Common myeloid progenitor, CD34-positive (primary cell): Measurements from ENCODE around the gene RBM38. TPM values are rescaled to one million over a fixed set of nuclear protein-coding genes. Genes with fewer than 3 reads are reported as not detected.
"Not testable (repeated sequence)": the region's sequence is repeated elsewhere in the genome, so short reads cannot be mapped to it uniquely, and the experiment has no call there.

ENCODE experiments used
- CTCF ChIA-PET: fragments of 350-600 bp; sonication (Branson Sonifier 250); formaldehyde crosslinking; loops from one replicate; lab custom pipeline; 2021; ENCODE audit warnings: antibody characterized with exemption; lab: Charles Lee
- POLR2A ChIA-PET: fragments of 350-600 bp; sonication (Branson Sonifier 250); formaldehyde crosslinking; loops from one replicate; lab custom pipeline; 2021; ENCODE audit warnings: antibody characterized with exemption; lab: Charles Lee
- DNase-seq, 3 donors: peaks; one replicate each; pipeline versions ENCODE4 v3.0.0 to v3.0.0-alpha.2; 2013
- H3K27ac ChIP-seq, 2 experiments: 1 replicate in 1 of 2; 2 replicates in 1 of 2; pipeline ENCODE4 v1.7.0; 2013; ENCODE audit warnings: inconsistent platforms in 2 of 2, low read length in 2 of 2, mild to moderate bottlenecking in 2 of 2, low read depth in 1 of 2, moderate library complexity in 1 of 2; ENCODE audit not compliant: severe bottlenecking in 2 of 2, insufficient read depth in 1 of 2, poor library complexity in 1 of 2
- H3K27me3 ChIP-seq, 5 experiments: replicated peaks in 2 of 5; 1 replicate in 3 of 5; 2 replicates in 2 of 5; pipeline versions ENCODE4 v1.6.1 to v1.7.0; 2013; ENCODE audit warnings: low read length in 4 of 5, mild to moderate bottlenecking in 2 of 5, moderate library complexity in 2 of 5, inconsistent platforms in 1 of 5; ENCODE audit not compliant: insufficient read depth in 5 of 5, control insufficient read depth in 4 of 5
- H3K36me3 ChIP-seq, 4 experiments: 1 replicate in 2 of 4; 2 replicates in 2 of 4; pipeline versions ENCODE4 v1.6.1 to v1.7.0; 2013; ENCODE audit warnings: low read length in 3 of 4, control low read depth in 1 of 4, mild to moderate bottlenecking in 1 of 4; ENCODE audit not compliant: control insufficient read depth in 4 of 4, insufficient read depth in 4 of 4
- H3K4me1 ChIP-seq, 4 experiments: 1 replicate in 3 of 4; 2 replicates in 1 of 4; pipeline versions ENCODE4 v1.6.1 to v1.7.1; 2013; ENCODE audit warnings: low read length in 3 of 4, mild to moderate bottlenecking in 3 of 4, control low read depth in 1 of 4, inconsistent platforms in 1 of 4, moderate library complexity in 1 of 4; ENCODE audit not compliant: control insufficient read depth in 4 of 4, insufficient read depth in 4 of 4; ENCODE audit errors: control extremely low read depth in 1 of 4
- H3K4me3 ChIP-seq, 7 experiments: 1 replicate in 4 of 7; 2 replicates in 3 of 7; pipeline versions ENCODE4 v1.5.1 to v1.7.0; 2013; ENCODE audit warnings: mild to moderate bottlenecking in 7 of 7, low read length in 6 of 7, moderate library complexity in 6 of 7, inconsistent platforms in 2 of 7, low read depth in 2 of 7, control low read depth in 1 of 7; ENCODE audit not compliant: insufficient read depth in 4 of 7, control insufficient read depth in 1 of 7; ENCODE audit errors: extremely low read depth in 1 of 7
- H3K9me3 ChIP-seq, 5 experiments: 1 replicate in 4 of 5; 2 replicates in 1 of 5; pipeline versions ENCODE4 v1.6.1 to v1.7.1; 2013; ENCODE audit warnings: low read length in 4 of 5, mild to moderate bottlenecking in 2 of 5, inconsistent platforms in 1 of 5, low read depth in 1 of 5, moderate library complexity in 1 of 5; ENCODE audit not compliant: control insufficient read depth in 4 of 5, insufficient read depth in 2 of 5; ENCODE audit errors: control extremely low read depth in 1 of 5
- WGBS: methylation state at CpG from one replicate; pipeline ENCODE4 v1.1.5; 2013; ENCODE audit not compliant: insufficient coverage; 5-methylcytosine and 5-hydroxymethylcytosine counted together
- polyA plus RNA-seq: library from polyadenylated mRNA; unstranded; fragments of 120-200 nt; gene quantifications from one replicate; pipeline ENCODE4 v1.2.1, GENCODE V29; 2013

Gene RBM38
- 21.9 TPM for polyA plus RNA-seq

GRCh38 chr20:57390604-57391438, at the start of gene RBM38:
Gene RBM38 (plus strand): TSS chr20:57391396. CDS start chr20:57391582, 186 bp downstream.
- ChIA-PET CTCF (interaction anchor here (1.0 to 3.8 kb wide), 13 partner anchors 8 to 108 kb away, joined by 3 to 15 read pairs (median 4); no protein-coding TSS in a partner anchor), POLR2A (interaction anchor here (0.7 to 2.1 kb wide), 4 partner anchors 8 to 86 kb away, joined by 3 to 16 read pairs (median 4); no protein-coding TSS in a partner anchor)
- Histone ChIP-seq H3K36me3 (peaks cover 0 to 23% (median 14%) of the 10 kb centered on the region in 4 experiments), H3K9me3 (no peaks in the 10 kb centered on the region), H3K4me3 (peak within 1 kb of the TSS; percentile 54 to 82 (median 73)), H3K27me3 (no peaks in the 10 kb centered on the region), H3K4me1 (peaks cover 10 to 47% (median 45%) of the 10 kb centered on the region in 4 experiments), H3K27ac (peak within 1 kb of the TSS in 1 of 2 experiments; percentile 70)
- peak; percentile 36 to 65 (median 61) for DNase-seq
- WGBS: 28% methylated on average over 44 of the region's 78 CpGs

GRCh38 chr20:57341663-57342062, 49.5 kb upstream of the RBM38 start:
- POLR2A ChIA-PET: no interaction called here
- no peaks in the 10 kb centered on the region for H3K9me3 ChIP-seq
- 100% methylated on average over 1 of the region's 2 CpGs for WGBS
- no peaks in the 10 kb centered on the region for H3K36me3 ChIP-seq
- CTCF ChIA-PET: interaction anchor here (1.6 kb wide), 1 partner anchor 9 kb away, joined by 7 read pairs; no protein-coding TSS in a partner anchor
- peaks cover 5 to 37% (median 22%) of the 10 kb centered on the region in 5 experiments for H3K27me3 ChIP-seq
- no peaks in the 10 kb centered on the region for H3K4me1 ChIP-seq
- no peak for DNase-seq
- no peak overlapping the region for H3K4me3 ChIP-seq
- no peak overlapping the region for H3K27ac ChIP-seq

GRCh38 chr20:57342829-57343228, 48.4 kb upstream of the RBM38 start:
- Histone ChIP-seq H3K4me3 (no peak overlapping the region), H3K27me3 (peaks cover 5 to 33% (median 21%) of the 10 kb centered on the region in 5 experiments), H3K36me3 (no peaks in the 10 kb centered on the region), H3K4me1 (no peaks in the 10 kb centered on the region), H3K9me3 (no peaks in the 10 kb centered on the region), H3K27ac (no peak overlapping the region)
- 100% methylated on average over 2 of the region's 2 CpGs for WGBS
- POLR2A ChIA-PET: no interaction called here
- no peak for DNase-seq
- CTCF ChIA-PET: interaction anchor here (1.6 kb wide), 1 partner anchor 10 kb away, joined by 7 read pairs; no protein-coding TSS in a partner anchor

GRCh38 chr20:57346477-57346876, 44.7 kb upstream of the RBM38 start:
- H3K27me3 ChIP-seq: peaks cover 3 to 19% (median 17%) of the 10 kb centered on the region in 5 experiments
- no peak overlapping the region for H3K27ac ChIP-seq
- no peaks in the 10 kb centered on the region for H3K36me3 ChIP-seq
- H3K9me3 ChIP-seq: no peaks in the 10 kb centered on the region
- H3K4me1 ChIP-seq: peaks cover 0 to 8% (median 2%) of the 10 kb centered on the region in 4 experiments
- 0% methylated on average over 1 of the region's 4 CpGs for WGBS
- POLR2A ChIA-PET: no interaction called here
- CTCF ChIA-PET: interaction anchor here (0.6 to 6.8 kb wide), 8 partner anchors 14 to 1790 kb away, joined by 3 to 72 read pairs (median 4); partner anchors contain the start of gene SPO11
- H3K4me3 ChIP-seq: no peak overlapping the region
- DNase-seq: peak; percentile 60 to 79 (median 70)

- WGBS: no CpG with 5 or more reads among the region's 4 CpGs
- no peaks in the 10 kb centered on the region for H3K9me3 ChIP-seq
- CTCF ChIA-PET: interaction anchor here (0.9 to 6.8 kb wide), 2 partner anchors 10 to 256 kb away, joined by 3 to 72 read pairs; no protein-coding TSS in a partner anchor
- H3K27me3 ChIP-seq: peaks cover 0 to 15% (median 11%) of the 10 kb centered on the region in 5 experiments
- peaks cover 2 to 17% (median 10%) of the 10 kb centered on the region in 4 experiments for H3K4me1 ChIP-seq
- H3K27ac ChIP-seq: no peak overlapping the region
- H3K4me3 ChIP-seq: no peak overlapping the region
- POLR2A ChIA-PET: no interaction called here
- H3K36me3 ChIP-seq: no peaks in the 10 kb centered on the region
- DNase-seq: no peak
Measured at GRCh38 chr20:57347393-57347792, 43.8 kb upstream of the RBM38 start.

- H3K27me3 ChIP-seq: peaks cover 0 to 12% (median 5%) of the 10 kb centered on the region in 5 experiments
- H3K4me3 ChIP-seq, POLR2A ChIA-PET, H3K27ac ChIP-seq, DNase-seq, H3K36me3 ChIP-seq, H3K9me3 ChIP-seq: not testable (repeated sequence)
- peaks cover 2 to 19% (median 10%) of the 10 kb centered on the region in 4 experiments for H3K4me1 ChIP-seq
- WGBS: 67% methylated on average over 10 of the region's 47 CpGs
- CTCF ChIA-PET: interaction anchor here (0.9 to 6.8 kb wide), 3 partner anchors 9 to 257 kb away, joined by 3 to 72 read pairs (median 5); no protein-coding TSS in a partner anchor
Measured at GRCh38 chr20:57348200-57348921, 42.8 kb upstream of the RBM38 start.
